Keratinocyte (primary cell): ENCODE data around the gene FARP1. TPM values are rescaled to one million over a fixed set of nuclear protein-coding genes. Genes with fewer than 3 reads are reported as not detected.

Experiments
- DNase-seq: peaks from one replicate; pipeline ENCODE4 v3.0.0-alpha.2; 2011; ENCODE audit warnings: low read depth, missing footprints, low spot score
- FAIRE-seq: peaks from 2 replicates; lab custom pipeline; 2011; peaks lifted over from hg19 to GRCh38; lab: Jason Lieb, UNC
- H2AFZ ChIP-seq: 2 replicates; pipeline ENCODE4 v1.6.0; 2012; ENCODE audit warnings: low read length, control low read depth, inconsistent platforms; ENCODE audit not compliant: control insufficient read depth
- H3K27ac ChIP-seq: 2 replicates; pipeline ENCODE4 v1.5.1; 2011; ENCODE audit warnings: low read length; ENCODE audit not compliant: control insufficient read depth, insufficient read depth
- H3K27me3 ChIP-seq: 3 replicates; pipeline ENCODE4 v1.6.0; 2011; ENCODE audit warnings: low read length; ENCODE audit not compliant: control insufficient read depth, insufficient read depth; ENCODE audit errors: extremely low read depth
- H3K36me3 ChIP-seq, 2 experiments: 2 replicates in 1 of 2; 3 replicates in 1 of 2; pipeline ENCODE4 v1.5.1; 2011; ENCODE audit warnings: low read length in 2 of 2, mild to moderate bottlenecking in 1 of 2; ENCODE audit not compliant: control insufficient read depth in 2 of 2, insufficient read depth in 2 of 2; ENCODE audit errors: extremely low read depth in 1 of 2
- H3K4me1 ChIP-seq: 3 replicates; pipeline ENCODE4 v1.5.1; 2011; ENCODE audit warnings: low read length; ENCODE audit not compliant: control insufficient read depth, insufficient read depth; ENCODE audit errors: extremely low read depth
- H3K4me2 ChIP-seq: 3 replicates; pipeline ENCODE4 v1.6.0; 2011; ENCODE audit warnings: low read depth, low read length; ENCODE audit not compliant: control insufficient read depth, insufficient read depth; ENCODE audit errors: extremely low read depth
- H3K4me3 ChIP-seq, 3 experiments: fragments of 200-600 bp in 1 of 3; sonication (generic) in 1 of 3; 2 replicates in 2 of 3; 3 replicates in 1 of 3; pipeline ENCODE4 v1.5.1; 2011 to 2016; ENCODE audit warnings: low read length in 3 of 3, mild to moderate bottlenecking in 3 of 3, control low read depth in 2 of 3, inconsistent platforms in 1 of 3, low read depth in 1 of 3, mixed read lengths in 1 of 3, mixed run types in 1 of 3, moderate library complexity in 1 of 3; ENCODE audit not compliant: control insufficient read depth in 2 of 3, insufficient read depth in 2 of 3; ENCODE audit errors: extremely low read depth in 1 of 3
- H3K79me2 ChIP-seq: 2 replicates; pipeline ENCODE4 v1.6.0; 2012; ENCODE audit warnings: low read length; ENCODE audit not compliant: control insufficient read depth, insufficient read depth
- H3K9ac ChIP-seq: 3 replicates; pipeline ENCODE4 v1.6.0; 2011; ENCODE audit warnings: low read length; ENCODE audit not compliant: control insufficient read depth, insufficient read depth; ENCODE audit errors: extremely low read depth
- H3K9me1 ChIP-seq: 3 replicates; pipeline ENCODE4 v1.6.0; 2011; ENCODE audit warnings: low read length; ENCODE audit not compliant: control insufficient read depth, insufficient read depth; ENCODE audit errors: extremely low read depth
- H3K9me3 ChIP-seq: 2 replicates; pipeline ENCODE4 v1.5.1; 2012; ENCODE audit warnings: low read depth, low read length; ENCODE audit not compliant: control insufficient read depth
- H4K20me1 ChIP-seq: 3 replicates; pipeline ENCODE4 v1.6.0; 2011; ENCODE audit warnings: low read length; ENCODE audit not compliant: control insufficient read depth, insufficient read depth; ENCODE audit errors: extremely low read depth
- EZH2 ChIP-seq: IDR thresholded peaks from one replicate; pipeline ENCODE4 v1.6.1; 2012; ENCODE audit warnings: inconsistent platforms, mild to moderate bottlenecking, low read length, moderate library complexity
- dilution Hi-C: fragments of 300-500 bp; cut with MboI; formaldehyde crosslinking; loops from one replicate; pipeline ENCODE4 v1.7.0; 2020; ENCODE audit warnings: low sequenced_read_pairs; ENCODE audit not compliant: extremely low pct_ligation_motif_present
- polyA plus RNA-seq, 5 experiments: library from polyadenylated mRNA; depleted of rRNA in 3 of 5; stranded (reverse) in 3 of 5; stranded (forward) in 1 of 5; unstranded in 1 of 5; fragments of >200 nt; gene quantifications; 1 replicate in 1 of 5; 2 replicates in 3 of 5; 3 replicates in 1 of 5; pipeline versions ENCODE4 v1.2.1 to v1.2.3, GENCODE V29; 2011 to 2012; ENCODE audit warnings: missing spikeins in 2 of 5, low read depth in 1 of 5, low replicate concordance in 1 of 5
- TF ChIP-seq, protein P1 (sequence below), 3 experiments: IDR thresholded peaks in 1 of 3; conservative IDR thresholded peaks in 1 of 3; optimal IDR thresholded peaks in 1 of 3; 2 replicates in 2 of 3; 3 replicates in 1 of 3; pipeline versions ENCODE3 to v1.5.1; 2011; ENCODE audit warnings: low read length in 3 of 3, mild to moderate bottlenecking in 3 of 3, moderate library complexity in 2 of 3, control low read depth in 1 of 3, inconsistent platforms in 1 of 3; ENCODE audit not compliant: insufficient read depth in 2 of 3; ENCODE audit errors: extremely low read depth in 1 of 3

The FARP1 gene
- polyA plus RNA-seq, 1 donor (not counting 4 experiments of a cell fraction or from before 2014, with no cell fraction given) = 10.3 TPM

- Histone ChIP-seq H3K4me1 (no peaks in the 10 kb centered on the region), H3K27ac (no peak overlapping the region), H3K27me3 (no peaks in the 10 kb centered on the region), H3K36me3 (no peaks in the 10 kb centered on the region), H3K9me1 (no peaks in the 10 kb centered on the region), H3K9ac (no peak overlapping the region), H2AFZ (no peak overlapping the region), H3K4me3 (no peak overlapping the region), H4K20me1 (no peaks in the 10 kb centered on the region), H3K4me2 (no peak overlapping the region), H3K79me2 (no peaks in the 10 kb centered on the region), H3K9me3 (no peaks in the 10 kb centered on the region)
- dilution Hi-C loops = no loop called here
- no peak for FAIRE-seq
- no peak for DNase-seq
- TF ChIP-seq, protein P1, sequence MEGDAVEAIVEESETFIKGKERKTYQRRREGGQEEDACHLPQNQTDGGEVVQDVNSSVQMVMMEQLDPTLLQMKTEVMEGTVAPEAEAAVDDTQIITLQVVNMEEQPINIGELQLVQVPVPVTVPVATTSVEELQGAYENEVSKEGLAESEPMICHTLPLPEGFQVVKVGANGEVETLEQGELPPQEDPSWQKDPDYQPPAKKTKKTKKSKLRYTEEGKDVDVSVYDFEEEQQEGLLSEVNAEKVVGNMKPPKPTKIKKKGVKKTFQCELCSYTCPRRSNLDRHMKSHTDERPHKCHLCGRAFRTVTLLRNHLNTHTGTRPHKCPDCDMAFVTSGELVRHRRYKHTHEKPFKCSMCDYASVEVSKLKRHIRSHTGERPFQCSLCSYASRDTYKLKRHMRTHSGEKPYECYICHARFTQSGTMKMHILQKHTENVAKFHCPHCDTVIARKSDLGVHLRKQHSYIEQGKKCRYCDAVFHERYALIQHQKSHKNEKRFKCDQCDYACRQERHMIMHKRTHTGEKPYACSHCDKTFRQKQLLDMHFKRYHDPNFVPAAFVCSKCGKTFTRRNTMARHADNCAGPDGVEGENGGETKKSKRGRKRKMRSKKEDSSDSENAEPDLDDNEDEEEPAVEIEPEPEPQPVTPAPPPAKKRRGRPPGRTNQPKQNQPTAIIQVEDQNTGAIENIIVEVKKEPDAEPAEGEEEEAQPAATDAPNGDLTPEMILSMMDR (optimal IDR thresholded peaks at IDR 0.05 in 1 of 3, IDR thresholded peaks at IDR 0.05 in 1 of 3, conservative IDR thresholded peaks at IDR 0.05 in 1 of 3; ENCODE audit: extremely low read depth in 1 of 3, insufficient read depth in 2 of 3, low read length in 3 of 3) = no peak
- no peak for TF ChIP-seq EZH2
Observed at GRCh38 chr13:98358937-98359336, 216.0 kb downstream of the FARP1 start.

GRCh38 chr13:98360545-98360944 lies 217.7 kb downstream of the FARP1 start:
- Histone ChIP-seq H4K20me1 (no peaks in the 10 kb centered on the region), H3K27ac (no peak overlapping the region), H2AFZ (no peak overlapping the region), H3K4me1 (no peaks in the 10 kb centered on the region), H3K9ac (no peak overlapping the region), H3K36me3 (no peaks in the 10 kb centered on the region), H3K9me3 (no peaks in the 10 kb centered on the region), H3K27me3 (no peaks in the 10 kb centered on the region), H3K4me2 (no peak overlapping the region), H3K79me2 (no peaks in the 10 kb centered on the region), H3K4me3 (no peak overlapping the region), H3K9me1 (no peaks in the 10 kb centered on the region)
- no peak for FAIRE-seq
- dilution Hi-C loops = no loop called here
- no peak for DNase-seq
- no peak for TF ChIP-seq EZH2
- TF ChIP-seq, protein P1 (optimal IDR thresholded peaks at IDR 0.05 in 1 of 3, IDR thresholded peaks at IDR 0.05 in 1 of 3, conservative IDR thresholded peaks at IDR 0.05 in 1 of 3; ENCODE audit: extremely low read depth in 1 of 3, insufficient read depth in 2 of 3, low read length in 3 of 3) = no peak
